HEK293 (cell line): Measurements from ENCODE around the gene TMTC1.

Experiments
- CTCF ChIA-PET: fragments of 350-600 bp; formaldehyde crosslinking; extraction: SDS; loops from one replicate; lab custom pipeline; 2021; ENCODE audit warnings: antibody characterized with exemption; lab: Yijun Ruan, JAX
- POLR2A ChIA-PET: fragments of 300-600 bp; formaldehyde crosslinking; extraction: SDS; loops from one replicate; lab custom pipeline; 2020; ENCODE audit warnings: antibody characterized with exemption, inconsistent platforms; lab: Yijun Ruan, JAX
- H3K27ac ChIP-seq: fragments of 200-500 bp; sonication (Bioruptor generic); 2 replicates; pipeline ENCODE4 v1.5.1; 2014; ENCODE audit warnings: low read depth, low read length, control low read depth, inconsistent platforms; ENCODE audit errors: extremely low read depth
- H3K36me3 ChIP-seq, 2 experiments: fragments of 200-500 bp in 1 of 2; sonication (Bioruptor generic) in 1 of 2; 1 replicate in 1 of 2; 2 replicates in 1 of 2; pipeline ENCODE4 v1.5.1; 2014 to 2017; ENCODE audit warnings: inconsistent platforms in 2 of 2, low read length in 2 of 2; ENCODE audit not compliant: control insufficient read depth in 2 of 2, insufficient read depth in 1 of 2
- H3K4me1 ChIP-seq: fragments of 200-500 bp; sonication (Bioruptor generic); 2 replicates; pipeline ENCODE4 v1.5.1; 2014; ENCODE audit warnings: mild to moderate bottlenecking, low read length, inconsistent platforms; ENCODE audit not compliant: control insufficient read depth, insufficient read depth
- H3K4me3 ChIP-seq: 2 replicates; pipeline ENCODE4 v1.5.1; 2011; ENCODE audit warnings: low read depth, mild to moderate bottlenecking, control low read depth, low read length, moderate library complexity
- H3K9me3 ChIP-seq: fragments of 200-500 bp; sonication (Bioruptor generic); 2 replicates; pipeline ENCODE4 v1.5.1; 2014; ENCODE audit warnings: low read depth, low read length, inconsistent platforms; ENCODE audit not compliant: control insufficient read depth, insufficient read depth
- GLIS1 ChIP-seq: fragments of 450-650 bp; formaldehyde crosslinking; IDR thresholded peaks from 2 replicates; pipeline ENCODE4 v1.5.1; 2016; ENCODE audit warnings: missing biosample characterization, missing genetic modification characterization
- IKZF3 ChIP-seq: fragments of 450-650 bp; IDR thresholded peaks from 2 replicates; pipeline ENCODE4 v1.5.0; 2018; ENCODE audit warnings: missing biosample characterization, mild to moderate bottlenecking, missing genetic modification characterization, moderate library complexity
- KLF1 ChIP-seq: fragments of 450-650 bp; formaldehyde crosslinking; IDR thresholded peaks from 2 replicates; pipeline ENCODE4 v1.5.1; 2016; ENCODE audit warnings: missing biosample characterization, missing genetic modification characterization
- MEIS1 ChIP-seq: sonication (generic); formaldehyde crosslinking; IDR thresholded peaks from 2 replicates; pipeline ENCODE4 v1.8.1; 2022; ENCODE audit warnings: missing genetic modification reagents, mild to moderate bottlenecking, borderline replicate concordance
- SCRT1 ChIP-seq: fragments of 450-650 bp; formaldehyde crosslinking; IDR thresholded peaks from 2 replicates; pipeline ENCODE4 v1.5.1; 2016; ENCODE audit warnings: missing biosample characterization, missing genetic modification characterization, borderline replicate concordance
- ZNF121 ChIP-seq: fragments of 450-650 bp; formaldehyde crosslinking; IDR thresholded peaks from 2 replicates; pipeline ENCODE4 v1.5.1; 2016; ENCODE audit warnings: missing biosample characterization, missing genetic modification characterization
- ZNF175 ChIP-seq: fragments of 450-650 bp; formaldehyde crosslinking; IDR thresholded peaks from 2 replicates; pipeline ENCODE4 v1.5.1; 2016; ENCODE audit warnings: missing biosample characterization, missing genetic modification characterization
- ZNF2 ChIP-seq: fragments of 450-650 bp; formaldehyde crosslinking; IDR thresholded peaks from 2 replicates; pipeline ENCODE4 v1.5.1; 2016; ENCODE audit warnings: missing biosample characterization, missing genetic modification characterization
- ZNF214 ChIP-seq: fragments of 450-650 bp; formaldehyde crosslinking; IDR thresholded peaks from 2 replicates; pipeline ENCODE4 v1.5.1; 2017; ENCODE audit warnings: missing biosample characterization, mild to moderate bottlenecking, missing genetic modification characterization, borderline replicate concordance
- ZNF555 ChIP-seq: fragments of 450-650 bp; formaldehyde crosslinking; conservative IDR thresholded peaks from 2 replicates; pipeline ENCODE4 v1.5.1; 2017; ENCODE audit warnings: missing biosample characterization, mild to moderate bottlenecking, missing genetic modification characterization, inconsistent platforms
- ZNF558 ChIP-seq: fragments of 450-650 bp; formaldehyde crosslinking; IDR thresholded peaks from 2 replicates; pipeline ENCODE4 v1.5.1; 2016; ENCODE audit warnings: missing biosample characterization, missing genetic modification characterization
- ZNF600 ChIP-seq: fragments of 450-650 bp; formaldehyde crosslinking; IDR thresholded peaks from 2 replicates; pipeline ENCODE4 v1.5.1; 2016; ENCODE audit warnings: missing biosample characterization, missing genetic modification characterization
- ZNF664 ChIP-seq: fragments of 450-650 bp; formaldehyde crosslinking; IDR thresholded peaks from 2 replicates; pipeline ENCODE4 v1.5.1; 2016; ENCODE audit warnings: missing biosample characterization, missing genetic modification characterization
- TF ChIP-seq, protein P1 (sequence below): fragments of 450-650 bp; formaldehyde crosslinking; IDR thresholded peaks from 2 replicates; pipeline ENCODE4 v1.5.1; 2016; ENCODE audit warnings: missing biosample characterization, missing genetic modification characterization, low read depth
- TF ChIP-seq, protein P2 (sequence below): fragments of 450-650 bp; formaldehyde crosslinking; conservative IDR thresholded peaks from 2 replicates; pipeline ENCODE4 v1.5.1; 2016; ENCODE audit warnings: low read depth, missing biosample characterization, missing genetic modification characterization
- TF ChIP-seq, protein P3 (sequence below): fragments of 450-650 bp; formaldehyde crosslinking; conservative IDR thresholded peaks from 2 replicates; pipeline ENCODE4 v1.5.1; 2016; ENCODE audit warnings: low read depth, missing biosample characterization, missing genetic modification characterization

The TMTC1 gene

DNA sequence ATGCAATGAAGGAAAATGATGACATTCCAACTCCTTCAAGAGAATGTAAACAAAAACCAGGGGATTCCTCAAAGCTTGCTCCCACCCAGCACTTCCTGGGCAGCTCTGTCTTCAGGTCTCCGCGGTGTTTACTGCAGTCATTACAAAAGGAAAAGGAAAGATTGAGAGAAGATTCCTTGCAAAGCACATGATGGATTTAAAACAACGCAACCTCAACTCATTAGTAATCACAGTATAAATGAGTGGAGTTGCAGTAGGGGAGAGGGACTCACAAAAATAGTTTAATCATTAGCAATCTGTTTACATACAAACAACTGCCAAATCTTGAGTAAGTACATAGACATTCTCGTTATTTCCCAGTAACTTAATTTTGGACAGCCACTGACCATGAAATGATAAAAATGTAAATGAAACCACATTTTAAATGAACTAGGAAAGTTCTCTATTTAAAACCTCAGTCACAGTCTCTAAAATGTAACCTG is 236.6 kb downstream of the TMTC1 start:
- no peaks in the 10 kb centered on the region for H3K9me3 ChIP-seq
- no peaks in the 10 kb centered on the region for H3K4me1 ChIP-seq
- no peak overlapping the region for H3K4me3 ChIP-seq
- H3K36me3 ChIP-seq = no peaks in the 10 kb centered on the region
- POLR2A ChIA-PET = no interaction called here
- H3K27ac ChIP-seq = no peak overlapping the region
- CTCF ChIA-PET = no interaction called here
- no peak for TF ChIP-seq ZNF121
- no peak for TF ChIP-seq GLIS1 (tag by site-specific recombination)
- TF ChIP-seq ZNF555 = no peak
- no peak for TF ChIP-seq ZNF214 (tag by site-specific recombination)
- TF ChIP-seq ZNF2 (tag by site-specific recombination) = no peak
- TF ChIP-seq, protein P1, sequence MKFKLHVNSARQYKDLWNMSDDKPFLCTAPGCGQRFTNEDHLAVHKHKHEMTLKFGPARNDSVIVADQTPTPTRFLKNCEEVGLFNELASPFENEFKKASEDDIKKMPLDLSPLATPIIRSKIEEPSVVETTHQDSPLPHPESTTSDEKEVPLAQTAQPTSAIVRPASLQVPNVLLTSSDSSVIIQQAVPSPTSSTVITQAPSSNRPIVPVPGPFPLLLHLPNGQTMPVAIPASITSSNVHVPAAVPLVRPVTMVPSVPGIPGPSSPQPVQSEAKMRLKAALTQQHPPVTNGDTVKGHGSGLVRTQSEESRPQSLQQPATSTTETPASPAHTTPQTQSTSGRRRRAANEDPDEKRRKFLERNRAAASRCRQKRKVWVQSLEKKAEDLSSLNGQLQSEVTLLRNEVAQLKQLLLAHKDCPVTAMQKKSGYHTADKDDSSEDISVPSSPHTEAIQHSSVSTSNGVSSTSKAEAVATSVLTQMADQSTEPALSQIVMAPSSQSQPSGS (tag by site-specific recombination) = no peak
- TF ChIP-seq ZNF600 = no peak
- no peak for TF ChIP-seq SCRT1 (tag by site-specific recombination)
- TF ChIP-seq ZNF664 = no peak
- TF ChIP-seq ZNF175 (tag by site-specific recombination) = no peak
- TF ChIP-seq KLF1 = no peak
- no peak for TF ChIP-seq ZNF558 (tag by site-specific recombination)
- TF ChIP-seq, protein P2, sequence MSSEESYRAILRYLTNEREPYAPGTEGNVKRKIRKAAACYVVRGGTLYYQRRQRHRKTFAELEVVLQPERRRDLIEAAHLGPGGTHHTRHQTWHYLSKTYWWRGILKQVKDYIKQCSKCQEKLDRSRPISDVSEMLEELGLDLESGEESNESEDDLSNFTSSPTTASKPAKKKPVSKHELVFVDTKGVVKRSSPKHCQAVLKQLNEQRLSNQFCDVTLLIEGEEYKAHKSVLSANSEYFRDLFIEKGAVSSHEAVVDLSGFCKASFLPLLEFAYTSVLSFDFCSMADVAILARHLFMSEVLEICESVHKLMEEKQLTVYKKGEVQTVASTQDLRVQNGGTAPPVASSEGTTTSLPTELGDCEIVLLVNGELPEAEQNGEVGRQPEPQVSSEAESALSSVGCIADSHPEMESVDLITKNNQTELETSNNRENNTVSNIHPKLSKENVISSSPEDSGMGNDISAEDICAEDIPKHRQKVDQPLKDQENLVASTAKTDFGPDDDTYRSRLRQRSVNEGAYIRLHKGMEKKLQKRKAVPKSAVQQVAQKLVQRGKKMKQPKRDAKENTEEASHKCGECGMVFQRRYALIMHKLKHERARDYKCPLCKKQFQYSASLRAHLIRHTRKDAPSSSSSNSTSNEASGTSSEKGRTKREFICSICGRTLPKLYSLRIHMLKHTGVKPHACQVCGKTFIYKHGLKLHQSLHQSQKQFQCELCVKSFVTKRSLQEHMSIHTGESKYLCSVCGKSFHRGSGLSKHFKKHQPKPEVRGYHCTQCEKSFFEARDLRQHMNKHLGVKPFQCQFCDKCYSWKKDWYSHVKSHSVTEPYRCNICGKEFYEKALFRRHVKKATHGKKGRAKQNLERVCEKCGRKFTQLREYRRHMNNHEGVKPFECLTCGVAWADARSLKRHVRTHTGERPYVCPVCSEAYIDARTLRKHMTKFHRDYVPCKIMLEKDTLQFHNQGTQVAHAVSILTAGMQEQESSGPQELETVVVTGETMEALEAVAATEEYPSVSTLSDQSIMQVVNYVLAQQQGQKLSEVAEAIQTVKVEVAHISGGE = no peak
- TF ChIP-seq, protein P3, sequence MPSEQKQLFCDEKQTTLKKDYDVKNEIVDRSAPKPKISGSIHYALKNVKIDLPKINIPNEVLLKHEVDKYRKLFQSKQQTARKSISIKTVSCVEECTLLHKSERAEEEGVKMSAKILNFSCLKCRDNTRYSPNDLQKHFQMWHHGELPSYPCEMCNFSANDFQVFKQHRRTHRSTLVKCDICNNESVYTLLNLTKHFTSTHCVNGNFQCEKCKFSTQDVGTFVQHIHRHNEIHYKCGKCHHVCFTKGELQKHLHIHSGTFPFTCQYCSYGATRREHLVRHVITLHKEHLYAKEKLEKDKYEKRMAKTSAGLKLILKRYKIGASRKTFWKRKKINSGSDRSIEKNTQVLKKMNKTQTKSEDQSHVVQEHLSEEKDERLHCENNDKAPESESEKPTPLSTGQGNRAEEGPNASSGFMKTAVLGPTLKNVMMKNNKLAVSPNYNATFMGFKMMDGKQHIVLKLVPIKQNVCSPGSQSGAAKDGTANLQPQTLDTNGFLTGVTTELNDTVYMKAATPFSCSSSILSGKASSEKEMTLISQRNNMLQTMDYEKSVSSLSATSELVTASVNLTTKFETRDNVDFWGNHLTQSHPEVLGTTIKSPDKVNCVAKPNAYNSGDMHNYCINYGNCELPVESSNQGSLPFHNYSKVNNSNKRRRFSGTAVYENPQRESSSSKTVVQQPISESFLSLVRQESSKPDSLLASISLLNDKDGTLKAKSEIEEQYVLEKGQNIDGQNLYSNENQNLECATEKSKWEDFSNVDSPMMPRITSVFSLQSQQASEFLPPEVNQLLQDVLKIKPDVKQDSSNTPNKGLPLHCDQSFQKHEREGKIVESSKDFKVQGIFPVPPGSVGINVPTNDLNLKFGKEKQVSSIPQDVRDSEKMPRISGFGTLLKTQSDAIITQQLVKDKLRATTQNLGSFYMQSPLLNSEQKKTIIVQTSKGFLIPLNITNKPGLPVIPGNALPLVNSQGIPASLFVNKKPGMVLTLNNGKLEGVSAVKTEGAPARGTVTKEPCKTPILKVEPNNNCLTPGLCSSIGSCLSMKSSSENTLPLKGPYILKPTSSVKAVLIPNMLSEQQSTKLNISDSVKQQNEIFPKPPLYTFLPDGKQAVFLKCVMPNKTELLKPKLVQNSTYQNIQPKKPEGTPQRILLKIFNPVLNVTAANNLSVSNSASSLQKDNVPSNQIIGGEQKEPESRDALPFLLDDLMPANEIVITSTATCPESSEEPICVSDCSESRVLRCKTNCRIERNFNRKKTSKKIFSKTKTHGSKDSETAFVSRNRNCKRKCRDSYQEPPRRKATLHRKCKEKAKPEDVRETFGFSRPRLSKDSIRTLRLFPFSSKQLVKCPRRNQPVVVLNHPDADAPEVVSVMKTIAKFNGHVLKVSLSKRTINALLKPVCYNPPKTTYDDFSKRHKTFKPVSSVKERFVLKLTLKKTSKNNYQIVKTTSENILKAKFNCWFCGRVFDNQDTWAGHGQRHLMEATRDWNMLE = no peak
- no peak for TF ChIP-seq IKZF3

DNA sequence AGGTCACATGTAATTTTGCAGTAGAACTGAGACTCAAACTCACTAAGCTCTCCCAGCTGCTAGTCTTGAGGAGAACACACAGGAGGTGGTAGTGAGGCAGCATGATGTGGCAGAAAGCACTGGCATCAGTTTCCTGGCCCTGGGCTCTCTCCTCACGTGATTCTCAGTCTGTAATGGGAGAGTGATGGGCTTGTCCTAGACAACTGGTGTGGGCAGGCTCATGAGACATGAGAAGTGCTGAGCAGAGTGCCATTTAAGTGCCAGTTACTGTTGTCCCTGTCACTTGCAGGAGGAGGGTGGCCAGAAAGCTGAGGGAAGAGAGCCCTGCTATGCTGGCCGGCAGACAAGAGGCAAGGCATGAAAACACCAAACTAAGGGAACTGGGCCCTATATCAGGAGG is 237.7 kb downstream of the TMTC1 start:
- Histone ChIP-seq H3K36me3 (no peaks in the 10 kb centered on the region), H3K9me3 (no peaks in the 10 kb centered on the region), H3K27ac (no peak overlapping the region), H3K4me1 (no peaks in the 10 kb centered on the region), H3K4me3 (no peak overlapping the region)
- ChIA-PET POLR2A (no interaction called here), CTCF (interaction anchor here (0.7 kb wide), 1 partner anchor 1307 kb away, joined by 3 read pairs; no protein-coding TSS in a partner anchor)
- TF ChIP-seq SCRT1 (tag by site-specific recombination) (no peak), MEIS1 (no peak)
